HepG2 (cell line): ENCODE results near the gene NAMPT. TPM values are rescaled to one million over a fixed set of nuclear protein-coding genes. Genes with fewer than 3 reads are reported as not detected.

Experiments
- ATAC-seq: fragments of 200-7000 bp; cut with Tn5 transposase; 3 replicates; pipeline ENCODE4 v1.9.1; 2020; ENCODE audit warnings: mild to moderate bottlenecking, moderate library complexity
- BruUV-seq: library from RNA; stranded (reverse); fragments of 400-500 nt; replicated peaks from 2 replicates; lab custom pipeline; 2021; lab: Mats Ljungman, UMichigan
- CTCF ChIA-PET: fragments of 300-600 bp; formaldehyde crosslinking; extraction: SDS; loops from one replicate; lab custom pipeline; 2021; ENCODE audit warnings: low total read pairs, inconsistent platforms, low intra/inter-chr PET ratio; lab: Yijun Ruan, JAX
- POLR2A ChIA-PET: fragments of 350-600 bp; sonication (Branson Sonifier 250); formaldehyde crosslinking; loops from one replicate; lab custom pipeline; 2020; ENCODE audit warnings: antibody characterized with exemption, inconsistent platforms; lab: Yijun Ruan, JAX
- DNase-seq: peaks from one replicate; pipeline ENCODE4 v3.0.0-alpha.2; 2015; ENCODE audit warnings: low spot score
- FAIRE-seq: peaks from 3 replicates; lab custom pipeline; 2011; peaks lifted over from hg19 to GRCh38; lab: Jason Lieb, UNC
- H2AFZ ChIP-seq: one replicate; pipeline ENCODE4 v1.6.1; 2011; ENCODE audit warnings: low read length, inconsistent platforms
- H3K27ac ChIP-seq: fragments of 300-600 bp; 3 replicates; pipeline ENCODE4 v1.8.0; 2011; ENCODE audit warnings: mixed run types, mild to moderate bottlenecking, mixed read lengths, low read length, inconsistent platforms; ENCODE audit not compliant: insufficient read depth; ENCODE audit errors: extremely low read length
- H3K27me3 ChIP-seq, 2 experiments: fragments of 200-600 bp in 1 of 2; 2 replicates in 1 of 2; 3 replicates in 1 of 2; pipeline versions ENCODE4 v1.6.0 to v1.8.0; 2011; ENCODE audit warnings: low read length in 2 of 2, mild to moderate bottlenecking in 2 of 2, moderate library complexity in 2 of 2, inconsistent platforms in 1 of 2; ENCODE audit not compliant: insufficient read depth in 2 of 2, control insufficient read depth in 1 of 2
- H3K36me3 ChIP-seq, 2 experiments: fragments of 200-600 bp in 1 of 2; replicated peaks in 1 of 2; 2 replicates in 1 of 2; 3 replicates in 1 of 2; pipeline versions ENCODE4 v1.5.1 to v1.8.0; 2011; ENCODE audit warnings: low read length in 2 of 2, inconsistent platforms in 1 of 2; ENCODE audit not compliant: insufficient read depth in 2 of 2, control insufficient read depth in 1 of 2
- H3K4me1 ChIP-seq: 2 replicates; pipeline ENCODE4 v1.5.1; 2012; ENCODE audit warnings: low read length, inconsistent platforms; ENCODE audit not compliant: insufficient read depth
- H3K4me2 ChIP-seq: 2 replicates; pipeline ENCODE4 v1.6.0; 2011; ENCODE audit warnings: low read depth, low read length, inconsistent platforms
- H3K4me3 ChIP-seq, 3 experiments: fragments of 200-600 bp in 1 of 3; sonication (generic), shearing (Covaris generic) in 1 of 3; replicated peaks in 1 of 3; 2 replicates each; pipeline ENCODE4 v1.5.1; 2011 to 2016; ENCODE audit warnings: low read length in 3 of 3, inconsistent platforms in 2 of 3, low read depth in 2 of 3, mild to moderate bottlenecking in 2 of 3, control low read depth in 1 of 3, mixed read lengths in 1 of 3; ENCODE audit not compliant: insufficient read depth in 1 of 3
- H3K79me2 ChIP-seq: one replicate; pipeline ENCODE4 v1.6.1; 2011; ENCODE audit warnings: low read length, inconsistent platforms; ENCODE audit not compliant: insufficient read depth
- H3K9ac ChIP-seq: 2 replicates; pipeline ENCODE4 v1.6.0; 2011; ENCODE audit warnings: mild to moderate bottlenecking, low read depth, low read length, inconsistent platforms; ENCODE audit not compliant: insufficient read depth
- H3K9me3 ChIP-seq: 2 replicates; pipeline ENCODE4 v1.5.1; 2012; ENCODE audit warnings: mild to moderate bottlenecking, low read length
- H4K20me1 ChIP-seq: 2 replicates; pipeline ENCODE4 v1.6.0; 2011; ENCODE audit warnings: inconsistent platforms, mild to moderate bottlenecking, low read length, moderate library complexity; ENCODE audit not compliant: insufficient read depth
- ELK4 ChIP-seq: sonication (generic); formaldehyde crosslinking; IDR thresholded peaks from 2 replicates; pipeline ENCODE4 v1.9.0; 2021; ENCODE audit warnings: missing genetic modification reagents, borderline replicate concordance
- HMGXB3 ChIP-seq: sonication (generic); formaldehyde crosslinking; IDR thresholded peaks from 2 replicates; pipeline ENCODE4 v1.4.0; 2020; ENCODE audit warnings: missing genetic modification reagents, borderline replicate concordance
- MAF1 ChIP-seq: sonication (generic); formaldehyde crosslinking; IDR thresholded peaks from 2 replicates; pipeline ENCODE4 v1.5.0; 2020; ENCODE audit warnings: missing genetic modification reagents, borderline replicate concordance
- REL ChIP-seq: sonication (generic); formaldehyde crosslinking; conservative IDR thresholded peaks from 2 replicates; pipeline ENCODE4 v1.8.0; 2022; ENCODE audit warnings: mild to moderate bottlenecking, missing genetic modification reagents, moderate library complexity
- THAP11 ChIP-seq: IDR thresholded peaks from 2 replicates; pipeline ENCODE4 v1.6.1; 2016; ENCODE audit warnings: missing biosample characterization, missing genetic modification reagents
- ZNF775 ChIP-seq: sonication (generic); formaldehyde crosslinking; IDR thresholded peaks from 2 replicates; pipeline ENCODE4 v1.4.0; 2020; ENCODE audit warnings: missing genetic modification reagents, mild to moderate bottlenecking, moderate library complexity, borderline replicate concordance
- WGBS: methylation state at CpG from one replicate; pipeline ENCODE4 v1.1.6; 2017; ENCODE audit warnings: low lambda C conversion rate; 5-methylcytosine and 5-hydroxymethylcytosine counted together
- in situ Hi-C: cut with HindIII; loops from 2 replicates; pipeline ENCODE4 v1.10.0; 2017; ENCODE audit warnings: low pct_unique_long_range_greater_than_20kb; ENCODE audit not compliant: extremely low pct_ligation_motif_present
- intact Hi-C: fragments of 100-400 bp; cut with micrococcal nuclease; formaldehyde crosslinking; loops from one replicate; pipeline ENCODE4 v1.10.0; 2022; ENCODE audit not compliant: unreplicated experiment
- polyA plus RNA-seq, 8 experiments: library from polyadenylated mRNA; depleted of rRNA in 3 of 8; stranded (reverse) in 7 of 8; unstranded in 1 of 8; fragments of >200 nt; fragmentation: Illumina TruSeq in 4 of 8; extraction: Trizol in 4 of 8; gene quantifications; 2 replicates each; pipeline versions ENCODE4 v1.2.1 to v1.2.3, GENCODE V29; 2011 to 2016; ENCODE audit warnings: low read depth in 4 of 8, missing spikeins in 1 of 8, mixed read lengths in 1 of 8; ENCODE audit not compliant: insufficient read depth in 1 of 8
- total RNA-seq, 5 experiments: library from RNA; depleted of rRNA; stranded (reverse); fragments of >200 nt; fragmentation: Illumina TruSeq; extraction: Trizol; gene quantifications; 2 replicates each; pipeline ENCODE4 v1.2.3, GENCODE V29; 2016; ENCODE audit warnings: low read depth in 1 of 5

NAMPT gene
- total and polyA plus RNA-seq, 2 of the 13 experiments (the other 11 are each of a cell fraction or from before 2014, with no cell fraction given): 15.8 to 67.7 TPM

- Histone ChIP-seq H3K9ac (no peak overlapping the region), H3K9me3 (no peaks in the 10 kb centered on the region), H3K4me2 (no peak overlapping the region), H3K4me3 (no peak overlapping the region), H3K36me3 (no peaks in the 10 kb centered on the region), H3K4me1 (peaks cover 9% of the 10 kb centered on the region), H4K20me1 (no peaks in the 10 kb centered on the region), H2AFZ (no peak overlapping the region), H3K27ac (no peak overlapping the region), H3K27me3 (peaks cover 0 to 8% of the 10 kb centered on the region in 2 experiments; a peak in 3 of 5 replicates), H3K79me2 (no peaks in the 10 kb centered on the region)
- no TSS peak for BruUV-seq
- ChIA-PET CTCF (no interaction called here), POLR2A (no interaction called here)
- DNase-seq: no peak
- in situ Hi-C loops: no loop called here
- WGBS: 16% methylated on average over 3 of the region's 3 CpGs
- no peak for ATAC-seq
- FAIRE-seq: no peak
- intact Hi-C loops: no loop called here
- TF ChIP-seq REL (CRISPR knock-in tag) (no peak), HMGXB3 (CRISPR knock-in tag) (no peak), THAP11 (no peak), ELK4 (CRISPR knock-in tag) (no peak), MAF1 (CRISPR knock-in tag) (no peak), ZNF775 (no peak)
Observed at GRCh38 chr7:106306256-106306655, 21.5 kb upstream of the NAMPT start.
